DMS 273 (cell line): ENCODE measurements around the gene WDR1.

Experiments used
- DNase-seq: peaks from one replicate; lab custom pipeline; 2025; ENCODE audit not compliant: unreplicated experiment; lab: John Stamatoyannopoulos, UW

Gene WDR1

GRCh38 chr4:10074076-10074766 lies 42.4 kb downstream of the WDR1 start:
- DNase-seq, result no peak

- no peak for DNase-seq
Measured at GRCh38 chr4:10072420-10073017, 44.1 kb downstream of the WDR1 start.

- DNase-seq, result no peak
Measured at GRCh38 chr4:10069075-10069642, 47.4 kb downstream of the WDR1 start.

GRCh38 chr4:10066670-10067651 lies 49.6 kb downstream of the WDR1 start:
- no peak for DNase-seq

GRCh38 chr4:10066206-10066605 lies 50.4 kb downstream of the WDR1 start:
- no peak for DNase-seq

- DNase-seq, result peak; percentile 48
Measured at GRCh38 chr4:10063544-10064300, 52.9 kb downstream of the WDR1 start.

- DNase-seq, result no peak
Measured at GRCh38 chr4:10061650-10062415, 54.8 kb downstream of the WDR1 start.

GRCh38 chr4:10058371-10058770 lies 58.2 kb downstream of the WDR1 start:
- DNase-seq, result no peak

- DNase-seq, result no peak
Measured at GRCh38 chr4:10057023-10057395, 59.6 kb downstream of the WDR1 start.

- no peak for DNase-seq
Measured at GRCh38 chr4:10056334-10057022, 60.1 kb downstream of the WDR1 start.

- DNase-seq, result no peak
Measured at GRCh38 chr4:10055871-10056270, 60.7 kb downstream of the WDR1 start.

- no peak for DNase-seq
Measured at GRCh38 chr4:10054571-10055041, 62.0 kb downstream of the WDR1 start.

GRCh38 chr4:10053635-10054453 lies 62.8 kb downstream of the WDR1 start:
- DNase-seq, result no peak

GRCh38 chr4:10051517-10052135 lies 65.0 kb downstream of the WDR1 start:
- peak; percentile 6 for DNase-seq

- no peak for DNase-seq
Measured at GRCh38 chr4:10050721-10051120, 65.9 kb downstream of the WDR1 start.

- no peak for DNase-seq
Measured at GRCh38 chr4:10050261-10050661, 66.3 kb downstream of the WDR1 start.

GRCh38 chr4:10048941-10049697 lies 67.5 kb downstream of the WDR1 start:
- no peak for DNase-seq
